Keratinocyte (primary cell): ENCODE data around the gene FYTTD1.

Experiments
- CTCF ChIP-seq, 3 experiments: IDR thresholded peaks in 1 of 3; conservative IDR thresholded peaks in 1 of 3; optimal IDR thresholded peaks in 1 of 3; 2 replicates in 2 of 3; 3 replicates in 1 of 3; pipeline versions ENCODE3 to v1.5.1; 2011; ENCODE audit warnings: low read length in 3 of 3, mild to moderate bottlenecking in 3 of 3, moderate library complexity in 2 of 3, control low read depth in 1 of 3, inconsistent platforms in 1 of 3; ENCODE audit not compliant: insufficient read depth in 2 of 3; ENCODE audit errors: extremely low read depth in 1 of 3
- EZH2 ChIP-seq: IDR thresholded peaks from one replicate; pipeline ENCODE4 v1.6.1; 2012; ENCODE audit warnings: inconsistent platforms, mild to moderate bottlenecking, low read length, moderate library complexity

GRCh38 chr3:197798863-197799262 is 49.2 kb downstream of the FYTTD1 start:
- TF ChIP-seq CTCF (optimal IDR thresholded peaks at IDR 0.05 in 1 of 3, IDR thresholded peaks at IDR 0.05 in 1 of 3, conservative IDR thresholded peaks at IDR 0.05 in 1 of 3; ENCODE audit: extremely low read depth in 1 of 3, insufficient read depth in 2 of 3, low read length in 3 of 3) (no peak), EZH2 (no peak)
